ENCODE measurements around the gene ENPP1.
"Not testable (repeated sequence)": the region's sequence is repeated elsewhere in the genome, so short reads cannot be mapped to it uniquely, and the experiment has no call there.

Gene ENPP1

GRCh38 chr6:131858765-131859415 is 51.1 kb downstream of the ENPP1 start:
- Histone ChIP-seq H3K27ac (ENCODE audit: low read depth, low read length) (no peak overlapping the region), H3K79me2 (ENCODE audit: control insufficient read depth, low read length) (no peaks in the 10 kb centered on the region), H3K4me3 (ENCODE audit: low read length) (no peak overlapping the region), H4K20me1 (ENCODE audit: control insufficient read depth, insufficient read depth, low read depth, low read length) (no peaks in the 10 kb centered on the region), H3K9me2 (replicated peaks; ENCODE audit: control insufficient read depth, low read length) (no peaks in the 10 kb centered on the region), H3K9me3 (ENCODE audit: control insufficient read depth, insufficient read depth, low read length) (no peaks in the 10 kb centered on the region), H3K4me2 (ENCODE audit: low read length) (no peak overlapping the region), H3K4me1 (ENCODE audit: control insufficient read depth, low read length) (no peaks in the 10 kb centered on the region), H3K36me3 (ENCODE audit: control insufficient read depth, low read length) (no peaks in the 10 kb centered on the region), H3F3A (ENCODE audit: control insufficient read depth, insufficient read depth) (no peaks in the 10 kb centered on the region), H3K27me3 (ENCODE audit: control insufficient read depth, low read length) (no peaks in the 10 kb centered on the region)
- TF ChIP-seq CTCF (IDR thresholded peaks at IDR 0.05; ENCODE audit: low read depth, low read length, poor library complexity, severe bottlenecking) (no peak), EZH2phosphoT487 (IDR thresholded peaks at IDR 0.05; ENCODE audit: borderline replicate concordance, low read length) (no peak)

GRCh38 chr6:131859658-131860057 is 51.8 kb downstream of the ENPP1 start:
- H4K20me1 ChIP-seq (ENCODE audit: control insufficient read depth, insufficient read depth, low read depth, low read length); H3K27ac ChIP-seq (ENCODE audit: low read depth, low read length); H3F3A ChIP-seq (ENCODE audit: control insufficient read depth, insufficient read depth); H3K79me2 ChIP-seq (ENCODE audit: control insufficient read depth, low read length); H3K36me3 ChIP-seq (ENCODE audit: control insufficient read depth, low read length); H3K4me3 ChIP-seq (ENCODE audit: low read length); H3K9me2 ChIP-seq (replicated peaks; ENCODE audit: control insufficient read depth, low read length); H3K9me3 ChIP-seq (ENCODE audit: control insufficient read depth, insufficient read depth, low read length); H3K4me2 ChIP-seq (ENCODE audit: low read length); H3K4me1 ChIP-seq (ENCODE audit: control insufficient read depth, low read length); H3K27me3 ChIP-seq (ENCODE audit: control insufficient read depth, low read length): not testable (repeated sequence)

GRCh38 chr6:131861381-131861780 is 53.6 kb downstream of the ENPP1 start:
- no peaks in the 10 kb centered on the region for H3F3A ChIP-seq (ENCODE audit: control insufficient read depth, insufficient read depth)
- no peaks in the 10 kb centered on the region for H3K79me2 ChIP-seq (ENCODE audit: control insufficient read depth, low read length)
- H3K27ac ChIP-seq (ENCODE audit: low read depth, low read length), result no peak overlapping the region
- no peaks in the 10 kb centered on the region for H3K27me3 ChIP-seq (ENCODE audit: control insufficient read depth, low read length)
- H3K4me3 ChIP-seq (ENCODE audit: low read length), result no peak overlapping the region
- no peaks in the 10 kb centered on the region for H3K9me2 ChIP-seq (replicated peaks; ENCODE audit: control insufficient read depth, low read length)
- TF ChIP-seq CTCF (IDR thresholded peaks at IDR 0.05; ENCODE audit: low read depth, low read length, poor library complexity, severe bottlenecking) (no peak), EZH2phosphoT487 (IDR thresholded peaks at IDR 0.05; ENCODE audit: borderline replicate concordance, low read length) (no peak)
- no peaks in the 10 kb centered on the region for H3K9me3 ChIP-seq (ENCODE audit: control insufficient read depth, insufficient read depth, low read length)
- no peaks in the 10 kb centered on the region for H3K4me1 ChIP-seq (ENCODE audit: control insufficient read depth, low read length)
- H4K20me1 ChIP-seq (ENCODE audit: control insufficient read depth, insufficient read depth, low read depth, low read length), result no peaks in the 10 kb centered on the region
- H3K36me3 ChIP-seq (ENCODE audit: control insufficient read depth, low read length), result no peaks in the 10 kb centered on the region
- H3K4me2 ChIP-seq (ENCODE audit: low read length), result no peak overlapping the region

- no peaks in the 10 kb centered on the region for H3K9me2 ChIP-seq (replicated peaks; ENCODE audit: control insufficient read depth, low read length)
- no peaks in the 10 kb centered on the region for H4K20me1 ChIP-seq (ENCODE audit: control insufficient read depth, insufficient read depth, low read depth, low read length)
- no peak overlapping the region for H3K4me2 ChIP-seq (ENCODE audit: low read length)
- no peaks in the 10 kb centered on the region for H3F3A ChIP-seq (ENCODE audit: control insufficient read depth, insufficient read depth)
- H3K9me3 ChIP-seq (ENCODE audit: control insufficient read depth, insufficient read depth, low read length), result no peaks in the 10 kb centered on the region
- H3K27me3 ChIP-seq (ENCODE audit: control insufficient read depth, low read length), result no peaks in the 10 kb centered on the region
- H3K36me3 ChIP-seq (ENCODE audit: control insufficient read depth, low read length), result no peaks in the 10 kb centered on the region
- H3K4me1 ChIP-seq (ENCODE audit: control insufficient read depth, low read length), result no peaks in the 10 kb centered on the region
- no peak for TF ChIP-seq EZH2phosphoT487 (IDR thresholded peaks at IDR 0.05; ENCODE audit: borderline replicate concordance, low read length)
- no peak for TF ChIP-seq CTCF (IDR thresholded peaks at IDR 0.05; ENCODE audit: low read depth, low read length, poor library complexity, severe bottlenecking)
- H3K4me3 ChIP-seq (ENCODE audit: low read length), result no peak overlapping the region
- H3K27ac ChIP-seq (ENCODE audit: low read depth, low read length), result no peak overlapping the region
- H3K79me2 ChIP-seq (ENCODE audit: control insufficient read depth, low read length), result no peaks in the 10 kb centered on the region
These were observed 54.7 kb downstream of the ENPP1 start for GRCh38 chr6:131862476-131862875.

All from DOHH2 (cell line).